ENCODE results near the gene NBEAL2.

NBEAL2 gene

GRCh38 chr3:47016086-47016933 is 36.8 kb downstream of the NBEAL2 start:
- TF ChIP-seq CTCF (IDR thresholded peaks at IDR 0.05; ENCODE audit: insufficient read depth, missing control alignments), result no peak
- no peak for FAIRE-seq
- DNase-seq (ENCODE audit: insufficient read length, low spot score), result no peak

GRCh38 chr3:47016934-47017435 is 37.5 kb downstream of the NBEAL2 start:
- no peak for FAIRE-seq
- DNase-seq (ENCODE audit: insufficient read length, low spot score), result no peak
- TF ChIP-seq CTCF (IDR thresholded peaks at IDR 0.05; ENCODE audit: insufficient read depth, missing control alignments), result no peak

DNA sequence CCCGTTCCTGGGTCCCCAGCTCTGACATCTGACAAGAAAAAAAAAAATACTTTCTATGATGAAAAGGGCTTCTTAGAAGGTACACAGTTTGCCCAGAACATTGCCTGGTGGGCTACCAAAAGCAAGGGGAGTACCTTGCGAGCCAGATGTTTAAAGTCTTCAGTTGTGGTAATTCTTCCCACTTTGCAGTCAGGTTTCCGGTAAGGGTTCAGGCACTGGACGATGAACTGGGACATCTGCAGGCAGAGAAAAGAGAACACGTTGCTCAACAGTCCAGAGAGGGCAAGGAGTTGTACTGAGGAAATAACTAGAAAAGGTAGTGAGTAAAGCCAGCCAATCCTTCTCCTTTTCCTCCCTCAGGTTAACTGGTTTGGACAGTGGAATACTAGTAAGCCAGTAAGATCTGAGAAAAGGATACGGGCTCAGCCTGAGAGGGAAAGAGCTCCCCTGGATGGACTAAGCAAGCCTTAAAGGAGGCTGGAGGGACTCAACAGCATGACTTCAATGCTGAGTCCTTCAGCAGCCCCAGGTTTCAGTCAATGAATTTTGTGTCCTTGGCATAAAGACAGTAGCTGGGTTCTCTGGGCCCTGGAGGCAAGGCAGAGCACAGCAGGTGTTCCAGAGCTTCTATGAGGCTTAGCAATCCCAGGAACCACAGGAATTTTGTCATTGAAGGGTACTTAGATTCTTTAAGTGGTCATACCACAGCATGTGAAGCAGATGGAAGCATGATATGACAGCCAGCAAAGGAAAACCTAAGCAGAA is 38.2 kb downstream of the NBEAL2 start:
- FAIRE-seq, result no peak
- DNase-seq (ENCODE audit: insufficient read length, low spot score), result no peak
- no peak for TF ChIP-seq CTCF (IDR thresholded peaks at IDR 0.05; ENCODE audit: insufficient read depth, missing control alignments)

DNA sequence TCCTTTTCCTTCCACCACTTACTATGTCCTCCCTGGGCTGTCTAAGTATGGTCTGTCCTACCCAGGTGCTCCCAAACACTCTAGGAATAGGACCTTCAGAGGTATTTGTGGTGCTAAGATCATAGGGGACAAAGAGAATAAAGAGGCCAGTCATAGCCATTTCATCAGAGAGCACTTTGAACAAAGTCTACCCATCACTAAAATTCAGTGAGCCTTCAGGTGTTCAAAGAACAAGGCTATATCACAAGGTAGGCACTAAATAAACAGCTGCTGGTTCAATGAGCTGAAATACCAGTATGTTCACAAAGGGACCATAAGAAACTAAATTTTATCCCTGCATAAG is 38.8 kb downstream of the NBEAL2 start:
- DNase-seq (ENCODE audit: insufficient read length, low spot score), result no peak
- no peak for TF ChIP-seq CTCF (IDR thresholded peaks at IDR 0.05; ENCODE audit: insufficient read depth, missing control alignments)
- FAIRE-seq, result no peak

DNA sequence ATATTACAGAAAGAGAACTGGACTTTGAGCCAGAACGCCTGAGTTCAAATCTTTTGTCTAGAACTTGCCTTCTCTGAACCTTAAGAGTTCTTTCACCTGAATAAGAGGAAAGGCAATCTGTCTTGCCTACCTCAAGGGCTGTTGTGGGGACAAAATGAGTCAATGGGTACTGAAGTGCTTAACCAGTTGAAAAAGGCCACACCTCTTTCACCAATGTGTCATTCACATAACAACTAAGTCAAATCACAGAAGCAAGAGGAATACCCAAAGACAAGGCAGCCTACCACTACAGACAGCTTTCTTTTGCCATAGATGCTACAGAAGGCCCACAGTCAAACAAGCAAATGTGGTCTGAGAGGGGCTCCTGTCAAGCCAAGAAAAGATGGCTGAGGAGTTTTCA is 39.7 kb downstream of the NBEAL2 start:
- FAIRE-seq, result no peak
- DNase-seq (ENCODE audit: insufficient read length, low spot score), result no peak
- no peak for TF ChIP-seq CTCF (IDR thresholded peaks at IDR 0.05; ENCODE audit: insufficient read depth, missing control alignments)

- DNase-seq (ENCODE audit: insufficient read length, low spot score) (no peak), FAIRE-seq (no peak)
- no peak for TF ChIP-seq CTCF (IDR thresholded peaks at IDR 0.05; ENCODE audit: insufficient read depth, missing control alignments)
Measured at GRCh38 chr3:47020311-47020710, 40.8 kb downstream of the NBEAL2 start.

Data from D721Med (cell line).